ENCODE measurements around the gene IER3. TPM values are rescaled to one million over a fixed set of nuclear protein-coding genes. Genes with fewer than 3 reads are reported as not detected.

Gene IER3
- total and polyA plus RNA-seq, 2 of the 8 experiments (the other 6 are each of a cell fraction or from before 2014, with no cell fraction given) = 11.9 to 26.5 TPM

DNA sequence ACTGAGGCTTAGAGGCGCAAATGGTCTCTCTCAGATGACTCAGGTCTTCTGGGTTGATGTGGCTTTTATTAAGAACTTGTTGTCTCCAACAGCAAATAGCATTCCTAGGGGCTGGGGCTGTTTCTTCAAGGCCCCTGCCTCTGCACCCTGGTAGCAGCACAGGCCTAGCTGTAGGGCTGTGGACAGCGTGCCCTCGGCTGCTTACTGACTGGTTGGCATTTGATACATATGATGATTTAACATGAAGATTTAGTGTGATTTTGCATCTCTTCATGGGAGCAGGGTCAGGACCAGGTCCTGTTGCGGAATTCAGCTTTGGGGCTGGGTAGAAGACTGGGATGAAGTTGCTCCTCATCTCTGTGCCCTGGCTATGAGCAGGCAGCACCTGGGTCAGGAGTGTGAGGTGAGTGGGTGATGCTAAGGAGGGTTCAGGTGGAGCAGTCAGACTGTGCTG is 24.3 kb upstream of the IER3 start:
- no peak overlapping the region for H3K23ac ChIP-seq (ENCODE audit: insufficient read length)
- H3K56ac ChIP-seq (replicated peaks; ENCODE audit: insufficient read length, low read depth, low read length) = no peak overlapping the region
- H3K9me3 ChIP-seq (ENCODE audit: insufficient read depth in 2 of 2, low read depth in 1 of 2, low read length in 1 of 2) = no peaks in the 10 kb centered on the region
- no peak overlapping the region for H3K4me3 ChIP-seq (ENCODE audit: extremely low read depth in 1 of 4, insufficient read depth in 2 of 4, low read depth in 3 of 4, low read length in 4 of 4)
- H3K9ac ChIP-seq (replicated peaks in 1 of 4; ENCODE audit: extremely low read depth in 1 of 4, low read depth in 3 of 4, low read length in 3 of 4) = no peak overlapping the region
- H3K14ac ChIP-seq (ENCODE audit: insufficient read length) = no peak overlapping the region
- H3K4me2 ChIP-seq (ENCODE audit: insufficient read depth in 1 of 2, low read depth in 2 of 2, low read length in 2 of 2) = no peak overlapping the region
- H2AK5ac ChIP-seq (ENCODE audit: low read depth, low read length) = peak overlapping the region; percentile 75
- H4K5ac ChIP-seq (ENCODE audit: insufficient read length, low read depth, low read length) = no peak overlapping the region
- H3K36me3 ChIP-seq (ENCODE audit: control insufficient read depth in 2 of 4, insufficient read depth in 4 of 4, low read length in 3 of 4) = no peaks in the 10 kb centered on the region
- H3K4ac ChIP-seq (replicated peaks; ENCODE audit: insufficient read length, low read depth, low read length) = no peak overlapping the region
- H3K79me1 ChIP-seq (ENCODE audit: low read depth, low read length) = no peaks in the 10 kb centered on the region
- no peak overlapping the region for H2BK120ac ChIP-seq (replicated peaks; ENCODE audit: low read depth, low read length)
- DNase-seq (ENCODE audit: low read depth in 1 of 2, low spot score in 2 of 2) (no peak), FAIRE-seq (no peak)
- 0 out of 2 replicates have a peak, but pooled peaks have one; percentile 6 for TF ChIP-seq TEAD4 (IDR thresholded peaks at IDR 0.05; ENCODE audit: low read depth, low read length)
- TF ChIP-seq POU5F1 (IDR thresholded peaks at IDR 0.05; ENCODE audit: low read depth, low read length) = no peak
- no peak overlapping the region for H2AFZ ChIP-seq (ENCODE audit: low read length)
- peak overlapping the region; percentile 48; the same call in 1 of the 2 replicates for H2BK15ac ChIP-seq (ENCODE audit: low read length)
- peaks cover 8 to 13% (median 10%) of the 10 kb centered on the region in 4 experiments for H3K4me1 ChIP-seq (replicated peaks in 1 of 4; ENCODE audit: control insufficient read depth in 3 of 4, insufficient read depth in 4 of 4, low read length in 3 of 4)
- peak overlapping the region; percentile 93 for H2BK20ac ChIP-seq (ENCODE audit: low read length)
- H4K20me1 ChIP-seq (replicated peaks in 1 of 2; ENCODE audit: control insufficient read depth in 1 of 2, insufficient read depth in 2 of 2, low read length in 2 of 2) = no peaks in the 10 kb centered on the region
- 96% methylated on average over 4 of the region's 4 CpGs; no CpG with 5 or more reads in 1 of the 2 experiments for WGBS, 2 experiments (ENCODE audit: extremely low coverage in 1 of 2, insufficient coverage in 1 of 2, insufficient read length in 1 of 2, insufficient replicate concordance in 2 of 2, low coverage in 1 of 2, low lambda C conversion rate in 2 of 2, missing lambda C conversion rate in 1 of 2)
- peak overlapping the region; percentile 97 for H2BK12ac ChIP-seq (ENCODE audit: low read depth, low read length)
- CTCF ChIA-PET (ENCODE audit: partially characterized antibody) = interaction anchor here (0.8 to 2.0 kb wide), 3 partner anchors 38 to 276 kb away, joined by 3 to 5 read pairs (median 4); no protein-coding TSS in a partner anchor
- POLR2A ChIA-PET (ENCODE audit: partially characterized antibody) = interaction anchor here (0.6 to 1.4 kb wide), 6 partner anchors 12 to 117 kb away, joined by 3 to 6 read pairs (median 3); partner anchors contain the start of genes FLOT1 and IER3
- no peak overlapping the region for H4K8ac ChIP-seq (ENCODE audit: extremely low read depth, insufficient read depth, low read length)
- peak overlapping the region; percentile 85; the same call in 1 of the 2 replicates for H3K18ac ChIP-seq (ENCODE audit: extremely low read depth, low read length)
- peak overlapping the region; percentile 72 for H4K91ac ChIP-seq (replicated peaks; ENCODE audit: insufficient read length, low read length)
- H3K27ac ChIP-seq (ENCODE audit: low read depth, low read length) = no peak overlapping the region
- no peaks in the 10 kb centered on the region for H3K27me3 ChIP-seq (replicated peaks in 1 of 4; ENCODE audit: control insufficient read depth in 3 of 4, extremely low read depth in 1 of 4, insufficient read depth in 3 of 4, low read length in 3 of 4)
- peak overlapping the region; percentile 72; the same call in 1 of the 2 replicates for H2BK5ac ChIP-seq (ENCODE audit: low read depth, low read length)
- H3K79me2 ChIP-seq (ENCODE audit: control insufficient read depth in 1 of 2, insufficient read depth in 2 of 2, low read length in 2 of 2) = no peaks in the 10 kb centered on the region
- H3K23me2 ChIP-seq (ENCODE audit: low read depth, low read length) = no peaks in the 10 kb centered on the region
